HEK293 (cell line): Measurements from ENCODE around the gene SUFU.
A peak's percentile ranks its signal among the peaks of the same experiment; 100 is the strongest.

Experiments
- BCL11A ChIP-seq: fragments of 450-650 bp; formaldehyde crosslinking; IDR thresholded peaks from 2 replicates; pipeline ENCODE4 v1.5.1; 2016; ENCODE audit warnings: low read depth, missing biosample characterization, missing genetic modification characterization
- KLF8 ChIP-seq: fragments of 450-650 bp; formaldehyde crosslinking; IDR thresholded peaks from 2 replicates; pipeline ENCODE4 v1.5.1; 2016; ENCODE audit warnings: missing biosample characterization, missing genetic modification characterization
- MYNN ChIP-seq: fragments of 450-650 bp; formaldehyde crosslinking; IDR thresholded peaks from 2 replicates; pipeline ENCODE4 v1.5.1; 2016; ENCODE audit warnings: missing biosample characterization, missing genetic modification characterization, borderline replicate concordance
- PATZ1 ChIP-seq: fragments of 450-650 bp; formaldehyde crosslinking; IDR thresholded peaks from 2 replicates; pipeline ENCODE4 v1.5.1; 2016; ENCODE audit warnings: missing biosample characterization, missing genetic modification characterization
- PRDM4 ChIP-seq: fragments of 450-650 bp; formaldehyde crosslinking; IDR thresholded peaks from 2 replicates; pipeline ENCODE4 v1.5.1; 2017; ENCODE audit warnings: missing biosample characterization, missing genetic modification characterization
- PRDM6 ChIP-seq: fragments of 450-650 bp; formaldehyde crosslinking; IDR thresholded peaks from 2 replicates; pipeline ENCODE4 v1.5.1; 2017; ENCODE audit warnings: missing biosample characterization, missing genetic modification characterization
- SCRT2 ChIP-seq: fragments of 450-650 bp; formaldehyde crosslinking; IDR thresholded peaks from 2 replicates; pipeline ENCODE4 v1.5.1; 2016; ENCODE audit warnings: missing biosample characterization, missing genetic modification characterization
- SP2 ChIP-seq: fragments of 450-650 bp; formaldehyde crosslinking; IDR thresholded peaks from 2 replicates; pipeline ENCODE4 v1.5.1; 2016; ENCODE audit warnings: missing biosample characterization, missing genetic modification characterization
- ZBTB8A ChIP-seq: fragments of 450-650 bp; formaldehyde crosslinking; IDR thresholded peaks from 2 replicates; pipeline ENCODE4 v1.5.1; 2016; ENCODE audit warnings: missing biosample characterization, missing genetic modification characterization
- ZNF10 ChIP-seq: fragments of 450-650 bp; formaldehyde crosslinking; IDR thresholded peaks from 2 replicates; pipeline ENCODE4 v1.5.1; 2017; ENCODE audit warnings: missing biosample characterization, missing genetic modification characterization
- ZNF138 ChIP-seq: fragments of 450-650 bp; formaldehyde crosslinking; IDR thresholded peaks from 2 replicates; pipeline ENCODE4 v1.5.1; 2016; ENCODE audit warnings: missing biosample characterization, missing genetic modification characterization, borderline replicate concordance
- ZNF169 ChIP-seq: fragments of 450-650 bp; formaldehyde crosslinking; IDR thresholded peaks from 2 replicates; pipeline ENCODE4 v1.5.1; 2016; ENCODE audit warnings: missing biosample characterization, missing genetic modification characterization
- ZNF239 ChIP-seq: fragments of 450-650 bp; formaldehyde crosslinking; IDR thresholded peaks from 2 replicates; pipeline ENCODE4 v1.5.1; 2016; ENCODE audit warnings: missing biosample characterization, missing genetic modification characterization
- ZNF26 ChIP-seq: fragments of 450-650 bp; formaldehyde crosslinking; IDR thresholded peaks from 2 replicates; pipeline ENCODE4 v1.5.1; 2016; ENCODE audit warnings: missing biosample characterization, missing genetic modification characterization
- ZNF274 ChIP-seq, 2 experiments: fragments of 200-500 bp in 1 of 2; fragments of 450-650 bp in 1 of 2; sonication (Bioruptor generic) in 1 of 2; formaldehyde crosslinking in 1 of 2; IDR thresholded peaks; 2 replicates each; pipeline versions ENCODE4 v1.5.1 to v1.6.1; 2014 to 2016; ENCODE audit warnings: borderline replicate concordance in 1 of 2, inconsistent platforms in 1 of 2, low read length in 1 of 2, missing biosample characterization in 1 of 2, missing genetic modification characterization in 1 of 2
- ZNF311 ChIP-seq: fragments of 450-650 bp; formaldehyde crosslinking; IDR thresholded peaks from 2 replicates; pipeline ENCODE4 v1.5.1; 2017; ENCODE audit warnings: missing biosample characterization, missing genetic modification characterization, borderline replicate concordance
- ZNF354C ChIP-seq: fragments of 450-650 bp; formaldehyde crosslinking; IDR thresholded peaks from 2 replicates; pipeline ENCODE4 v1.5.1; 2016; ENCODE audit warnings: missing biosample characterization, missing genetic modification characterization, low read depth, borderline replicate concordance
- ZNF394 ChIP-seq: fragments of 450-650 bp; formaldehyde crosslinking; IDR thresholded peaks from 2 replicates; pipeline ENCODE4 v1.5.1; 2016; ENCODE audit warnings: missing biosample characterization, missing genetic modification characterization, mild to moderate bottlenecking, moderate library complexity, borderline replicate concordance
- ZNF423 ChIP-seq: fragments of 450-650 bp; formaldehyde crosslinking; IDR thresholded peaks from 2 replicates; pipeline ENCODE4 v1.5.1; 2016; ENCODE audit warnings: missing biosample characterization, missing genetic modification characterization
- ZNF514 ChIP-seq: fragments of 450-650 bp; formaldehyde crosslinking; IDR thresholded peaks from 2 replicates; pipeline ENCODE4 v1.5.1; 2016; ENCODE audit warnings: missing biosample characterization, missing genetic modification characterization
- ZNF560 ChIP-seq: fragments of 450-650 bp; formaldehyde crosslinking; IDR thresholded peaks from 2 replicates; pipeline ENCODE4 v1.5.1; 2017; ENCODE audit warnings: missing biosample characterization, missing genetic modification characterization, borderline replicate concordance
- ZNF571 ChIP-seq: fragments of 450-650 bp; formaldehyde crosslinking; IDR thresholded peaks from 2 replicates; pipeline ENCODE4 v1.5.0; 2017; ENCODE audit warnings: missing biosample characterization, missing genetic modification characterization
- ZNF600 ChIP-seq: fragments of 450-650 bp; formaldehyde crosslinking; IDR thresholded peaks from 2 replicates; pipeline ENCODE4 v1.5.1; 2016; ENCODE audit warnings: missing biosample characterization, missing genetic modification characterization
- ZNF629 ChIP-seq: fragments of 450-650 bp; formaldehyde crosslinking; IDR thresholded peaks from 2 replicates; pipeline ENCODE4 v1.5.1; 2017; ENCODE audit warnings: missing biosample characterization, missing genetic modification characterization
- ZNF670 ChIP-seq: fragments of 450-650 bp; formaldehyde crosslinking; IDR thresholded peaks from 2 replicates; pipeline ENCODE4 v1.5.1; 2016; ENCODE audit warnings: missing biosample characterization, missing genetic modification characterization, low read depth
- ZNF692 ChIP-seq: fragments of 450-650 bp; formaldehyde crosslinking; IDR thresholded peaks from 2 replicates; pipeline ENCODE4 v1.5.1; 2016; ENCODE audit warnings: missing biosample characterization, missing genetic modification characterization
- ZNF707 ChIP-seq: fragments of 450-650 bp; formaldehyde crosslinking; IDR thresholded peaks from 2 replicates; pipeline ENCODE4 v1.5.1; 2016; ENCODE audit warnings: missing biosample characterization, missing genetic modification characterization
- ZNF776 ChIP-seq: fragments of 450-650 bp; formaldehyde crosslinking; IDR thresholded peaks from 2 replicates; pipeline ENCODE4 v1.5.0; 2017; ENCODE audit warnings: missing biosample characterization, missing genetic modification characterization, borderline replicate concordance
- ZNF785 ChIP-seq: fragments of 450-650 bp; formaldehyde crosslinking; IDR thresholded peaks from 2 replicates; pipeline ENCODE4 v1.5.1; 2016; ENCODE audit warnings: missing biosample characterization, missing genetic modification characterization
- ZNF792 ChIP-seq: fragments of 450-650 bp; formaldehyde crosslinking; IDR thresholded peaks from 2 replicates; pipeline ENCODE4 v1.5.1; 2016; ENCODE audit warnings: missing biosample characterization, missing genetic modification characterization

Gene SUFU

GRCh38 chr10:102660888-102661657, 157.3 kb downstream of the SUFU start (continued):
- no peak for TF ChIP-seq ZNF785 (tag by site-specific recombination)
- TF ChIP-seq ZNF514 (tag by site-specific recombination) = no peak
- TF ChIP-seq PRDM6 (tag by site-specific recombination) = no peak
- no peak for TF ChIP-seq ZNF138 (tag by site-specific recombination)
- no peak for TF ChIP-seq ZNF792 (tag by site-specific recombination)
- TF ChIP-seq ZNF239 (tag by site-specific recombination) = no peak
- no peak for TF ChIP-seq ZNF274 (IDR thresholded peaks at IDR 0.05; ENCODE audit: low read length)
- TF ChIP-seq ZNF274 (tag by site-specific recombination; IDR thresholded peaks at IDR 0.05; ENCODE audit: borderline replicate concordance) = no peak
- TF ChIP-seq ZNF354C = no peak
- no peak for TF ChIP-seq ZNF776 (tag by site-specific recombination)
- no peak for TF ChIP-seq ZNF311 (tag by site-specific recombination)
- peak; percentile 85 for TF ChIP-seq ZBTB8A
- TF ChIP-seq PATZ1 (tag by site-specific recombination) = no peak
- no peak for TF ChIP-seq ZNF670 (tag by site-specific recombination)
- no peak for TF ChIP-seq ZNF169 (tag by site-specific recombination)
- no peak for TF ChIP-seq ZNF600 (tag by site-specific recombination)
- no peak for TF ChIP-seq BCL11A
- TF ChIP-seq MYNN (tag by site-specific recombination) = no peak
- no peak for TF ChIP-seq ZNF560 (tag by site-specific recombination)
- TF ChIP-seq ZNF423 = peak; percentile 63; the same call in 1 of the 2 replicates
- TF ChIP-seq SP2 (tag by site-specific recombination) = 0 out of 2 replicates have a peak, but pooled peaks have one; percentile 25
- no peak for TF ChIP-seq ZNF629 (tag by site-specific recombination)
- TF ChIP-seq ZNF692 = no peak
- TF ChIP-seq ZNF571 (tag by site-specific recombination) = no peak
- peak; percentile 81 for TF ChIP-seq SCRT2 (tag by site-specific recombination)
- TF ChIP-seq ZNF26 (tag by site-specific recombination) = no peak
- no peak for TF ChIP-seq ZNF10 (tag by site-specific recombination)
- TF ChIP-seq ZNF707 (tag by site-specific recombination) = no peak
- no peak for TF ChIP-seq PRDM4 (tag by site-specific recombination)
- no peak for TF ChIP-seq ZNF394 (tag by site-specific recombination)
- TF ChIP-seq KLF8 (tag by site-specific recombination) = no peak
